ENCODE data around the gene TPPP2.
A peak's percentile ranks its signal among the peaks of the same experiment; 100 is the strongest.

TPPP2 gene

DNA sequence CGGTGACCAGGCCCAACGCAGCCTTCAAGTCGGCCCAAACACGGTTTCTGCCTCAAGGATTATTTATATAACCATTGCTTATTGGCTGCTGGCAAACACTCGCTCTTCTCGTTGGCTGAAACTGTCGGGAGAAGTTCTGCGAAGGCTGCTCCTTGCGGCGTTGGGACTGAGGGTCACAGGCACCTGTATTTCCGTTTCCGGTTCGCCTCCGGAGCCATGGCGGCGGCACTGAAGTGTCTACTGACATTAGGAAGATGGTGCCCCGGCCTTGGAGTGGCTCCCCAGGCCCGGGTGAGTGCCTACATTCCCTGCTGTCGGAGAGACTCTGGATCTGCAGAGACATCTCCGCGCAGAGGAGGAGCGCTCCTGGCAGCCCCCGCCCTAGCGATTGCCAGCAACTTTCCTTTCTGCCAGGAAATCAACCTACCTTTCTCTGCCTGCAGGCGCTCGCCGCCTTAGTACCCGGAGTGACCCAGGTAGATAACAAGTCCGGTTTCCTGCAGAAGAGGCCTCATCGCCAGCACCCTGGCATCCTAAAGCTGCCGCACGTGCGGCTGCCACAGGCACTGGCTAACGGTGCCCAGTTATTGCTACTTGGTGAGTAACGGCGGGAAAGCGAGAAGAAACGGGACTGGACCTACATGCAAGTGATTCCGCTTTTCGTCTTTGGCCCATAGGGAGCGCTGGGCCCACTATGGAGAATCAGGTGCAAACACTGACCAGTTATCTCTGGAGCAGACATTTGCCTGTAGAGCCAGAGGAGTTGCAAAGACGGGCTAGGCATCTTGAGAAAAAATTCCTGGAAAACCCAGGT lies 40.0 kb upstream of the TPPP2 start, which contains the start of gene METTL17:
METTL17 (plus strand) TSS at position 194 of the 814 bp plus-strand sequence; CDS start at position 217, 23 bp downstream.
- DNase-seq (ENCODE audit: insufficient read length, low spot score) (peak; percentile 85), FAIRE-seq (no peak)
- TF ChIP-seq, protein P1, sequence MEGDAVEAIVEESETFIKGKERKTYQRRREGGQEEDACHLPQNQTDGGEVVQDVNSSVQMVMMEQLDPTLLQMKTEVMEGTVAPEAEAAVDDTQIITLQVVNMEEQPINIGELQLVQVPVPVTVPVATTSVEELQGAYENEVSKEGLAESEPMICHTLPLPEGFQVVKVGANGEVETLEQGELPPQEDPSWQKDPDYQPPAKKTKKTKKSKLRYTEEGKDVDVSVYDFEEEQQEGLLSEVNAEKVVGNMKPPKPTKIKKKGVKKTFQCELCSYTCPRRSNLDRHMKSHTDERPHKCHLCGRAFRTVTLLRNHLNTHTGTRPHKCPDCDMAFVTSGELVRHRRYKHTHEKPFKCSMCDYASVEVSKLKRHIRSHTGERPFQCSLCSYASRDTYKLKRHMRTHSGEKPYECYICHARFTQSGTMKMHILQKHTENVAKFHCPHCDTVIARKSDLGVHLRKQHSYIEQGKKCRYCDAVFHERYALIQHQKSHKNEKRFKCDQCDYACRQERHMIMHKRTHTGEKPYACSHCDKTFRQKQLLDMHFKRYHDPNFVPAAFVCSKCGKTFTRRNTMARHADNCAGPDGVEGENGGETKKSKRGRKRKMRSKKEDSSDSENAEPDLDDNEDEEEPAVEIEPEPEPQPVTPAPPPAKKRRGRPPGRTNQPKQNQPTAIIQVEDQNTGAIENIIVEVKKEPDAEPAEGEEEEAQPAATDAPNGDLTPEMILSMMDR (IDR thresholded peaks at IDR 0.05; ENCODE audit: insufficient read depth, missing control alignments) = peak; percentile 13

GRCh38 chr14:20996521-20996920 lies 33.5 kb upstream of the TPPP2 start:
- TF ChIP-seq, protein P1 (IDR thresholded peaks at IDR 0.05; ENCODE audit: insufficient read depth, missing control alignments) = no peak
- DNase-seq (ENCODE audit: insufficient read length, low spot score) (no peak), FAIRE-seq (no peak)

DNA sequence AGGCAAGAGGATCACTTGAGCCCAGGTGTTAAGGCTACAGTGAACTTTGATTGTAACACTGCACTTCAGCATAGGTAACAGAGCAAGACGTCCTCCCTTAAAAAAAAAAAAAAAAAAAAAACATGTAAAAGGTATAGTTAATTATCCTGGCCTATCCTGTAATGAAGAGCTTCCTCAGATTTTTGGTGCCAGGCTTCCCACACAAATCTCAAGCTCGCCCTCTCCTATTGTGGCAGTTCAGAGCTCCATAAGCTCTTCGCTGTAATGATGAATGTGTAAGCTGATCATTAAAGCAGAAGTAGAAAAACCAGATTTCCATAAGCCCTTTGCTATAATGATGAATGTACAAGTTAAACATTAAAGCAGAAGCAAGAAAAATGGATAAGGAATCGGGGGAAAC lies 32.9 kb upstream of the TPPP2 start:
- FAIRE-seq (no peak), DNase-seq (ENCODE audit: insufficient read length, low spot score) (no peak)
- TF ChIP-seq, protein P1 (IDR thresholded peaks at IDR 0.05; ENCODE audit: insufficient read depth, missing control alignments) = no peak

DNA sequence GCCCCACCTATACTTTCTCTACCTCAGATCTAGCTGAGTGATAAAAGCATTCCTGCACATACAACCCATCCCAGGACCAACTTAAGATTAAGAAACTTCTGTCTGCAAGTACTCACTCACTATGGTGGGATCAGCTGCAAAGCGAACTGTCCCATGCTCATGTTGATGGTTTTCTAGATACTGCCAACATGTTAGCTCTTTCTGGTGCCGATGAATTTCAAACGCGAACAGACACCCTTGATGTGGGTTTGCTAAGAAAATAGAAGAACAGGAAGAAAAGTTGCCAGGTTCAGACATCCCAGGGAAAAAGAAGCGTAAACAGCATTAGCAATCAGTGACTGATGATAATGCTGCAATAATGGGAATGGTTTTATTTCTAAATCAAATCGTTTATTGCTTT lies 32.5 kb upstream of the TPPP2 start:
- DNase-seq (ENCODE audit: insufficient read length, low spot score) = no peak
- TF ChIP-seq, protein P1 (IDR thresholded peaks at IDR 0.05; ENCODE audit: insufficient read depth, missing control alignments) = no peak
- no peak for FAIRE-seq

DNA sequence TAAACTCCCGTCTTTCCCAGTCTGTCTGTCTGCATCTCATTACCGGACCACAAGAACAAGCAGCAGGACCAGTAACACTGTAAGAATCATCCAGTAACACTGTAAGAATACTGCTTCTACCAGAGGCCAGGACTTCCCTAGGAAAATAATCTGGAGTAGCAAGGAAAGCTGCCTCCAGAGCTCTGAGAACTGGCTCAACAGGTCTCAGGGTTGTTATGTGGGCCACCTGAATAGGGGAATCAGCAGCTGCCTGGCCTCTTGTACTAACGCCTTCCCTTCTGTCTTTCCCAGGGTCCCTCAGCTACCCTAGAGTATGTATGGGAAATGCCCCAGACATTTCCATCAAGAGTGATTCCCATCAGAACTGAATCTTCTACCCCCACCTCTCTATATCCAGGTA lies 31.9 kb upstream of the TPPP2 start:
- FAIRE-seq (no peak), DNase-seq (ENCODE audit: insufficient read length, low spot score) (no peak)
- TF ChIP-seq, protein P1 (IDR thresholded peaks at IDR 0.05; ENCODE audit: insufficient read depth, missing control alignments) = no peak

- TF ChIP-seq, protein P1 (IDR thresholded peaks at IDR 0.05; ENCODE audit: insufficient read depth, missing control alignments) = no peak
- DNase-seq (ENCODE audit: insufficient read length, low spot score) = no peak
Observed at GRCh38 chr14:20998674-20999366, 31.2 kb upstream of the TPPP2 start, which contains the start of gene SLC39A2. Gene SLC39A2, plus strand, starts transcription at chr14:20999293. Its CDS starts 154 bp downstream, at chr14:20999447.

More at GRCh38 chr14:20998674-20999366, 31.2 kb upstream of the TPPP2 start, which contains the start of gene SLC39A2:
- FAIRE-seq = no peak

Measured in D721Med (cell line).